ENCODE results near the gene CISTR. TPM values are rescaled to one million over a fixed set of nuclear protein-coding genes. Genes with fewer than 3 reads are reported as not detected.

The CISTR gene
- polyA plus RNA-seq, 2 donors: not detected

- Histone ChIP-seq H3K4me1 (ENCODE audit: control insufficient read depth in 2 of 2, insufficient read depth in 2 of 2, low read length in 1 of 2) (peaks cover 4 to 5% of the 10 kb centered on the region in 2 donors), H3K4me3 (ENCODE audit: low read depth in 1 of 2, low read length in 2 of 2) (no peak overlapping the region), H3K27me3 (ENCODE audit: control insufficient read depth in 1 of 2, insufficient read depth in 2 of 2, low read length in 2 of 2) (peaks cover 0 to 2% of the 10 kb centered on the region in 2 donors), H3K36me3 (ENCODE audit: control insufficient read depth in 2 of 2, insufficient read depth in 2 of 2, low read length in 1 of 2) (no peaks in the 10 kb centered on the region), H3K27ac (ENCODE audit: low read depth in 2 of 2, low read length in 1 of 2) (no peak overlapping the region), H3K9me3 (ENCODE audit: control insufficient read depth in 2 of 2, insufficient read depth in 1 of 2, low read depth in 1 of 2, low read length in 1 of 2) (no peaks in the 10 kb centered on the region)
- WGBS, 2 donors: 9 to 12% methylated on average over 29 to 32 of the region's 32 CpGs
Measured at GRCh38 chr12:53738406-53739213, 13.2 kb downstream of the CISTR start.

DNA sequence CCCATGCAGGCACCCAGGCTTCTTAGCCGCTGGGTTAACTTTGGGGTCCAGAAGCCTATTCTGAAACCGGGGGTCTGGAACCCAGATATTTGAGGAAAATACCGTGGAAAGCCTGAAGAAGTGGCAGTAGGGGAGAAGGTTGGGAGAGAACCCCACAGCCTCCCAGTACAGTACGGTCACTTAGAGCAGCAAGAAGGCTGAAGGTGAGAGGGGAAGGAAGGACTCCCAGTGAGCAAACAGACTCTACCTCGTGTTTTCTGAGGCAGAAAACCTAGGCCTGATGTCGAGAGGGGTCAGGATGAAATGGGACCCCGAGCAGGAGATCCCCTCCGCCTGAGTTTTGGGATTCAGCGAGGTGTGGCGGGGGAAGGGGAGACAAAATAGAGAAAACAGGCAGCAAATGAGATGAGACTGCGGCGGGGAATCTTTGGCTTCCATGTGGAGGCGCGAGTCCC, 13.8 kb downstream of the CISTR start:
- Histone ChIP-seq H3K27me3 (ENCODE audit: control insufficient read depth in 1 of 2, insufficient read depth in 2 of 2, low read length in 2 of 2) (peaks cover 0 to 2% of the 10 kb centered on the region in 2 donors), H3K36me3 (ENCODE audit: control insufficient read depth in 2 of 2, insufficient read depth in 2 of 2, low read length in 1 of 2) (no peaks in the 10 kb centered on the region), H3K9me3 (ENCODE audit: control insufficient read depth in 2 of 2, insufficient read depth in 1 of 2, low read depth in 1 of 2, low read length in 1 of 2) (no peaks in the 10 kb centered on the region), H3K4me3 (ENCODE audit: low read depth in 1 of 2, low read length in 2 of 2) (no peak overlapping the region), H3K27ac (ENCODE audit: low read depth in 2 of 2, low read length in 1 of 2) (no peak overlapping the region), H3K4me1 (ENCODE audit: control insufficient read depth in 2 of 2, insufficient read depth in 2 of 2, low read length in 1 of 2) (peaks cover 3 to 4% of the 10 kb centered on the region in 2 donors)
- WGBS, 2 donors: 58 to 64% methylated on average over 14 of the region's 14 CpGs

GRCh38 chr12:53737093-53737808, 14.5 kb downstream of the CISTR start:
- peaks cover 3 to 4% of the 10 kb centered on the region in 2 donors for H3K4me1 ChIP-seq (ENCODE audit: control insufficient read depth in 2 of 2, insufficient read depth in 2 of 2, low read length in 1 of 2)
- no peak overlapping the region for H3K4me3 ChIP-seq (ENCODE audit: low read depth in 1 of 2, low read length in 2 of 2)
- no peaks in the 10 kb centered on the region for H3K36me3 ChIP-seq (ENCODE audit: control insufficient read depth in 2 of 2, insufficient read depth in 2 of 2, low read length in 1 of 2)
- 84% methylated on average over 14 of the region's 14 CpGs for WGBS, 2 donors
- no peak overlapping the region for H3K27ac ChIP-seq (ENCODE audit: low read depth in 2 of 2, low read length in 1 of 2)
- peaks cover 0 to 2% of the 10 kb centered on the region in 2 donors for H3K27me3 ChIP-seq (ENCODE audit: control insufficient read depth in 1 of 2, insufficient read depth in 2 of 2, low read length in 2 of 2)
- no peaks in the 10 kb centered on the region for H3K9me3 ChIP-seq (ENCODE audit: control insufficient read depth in 2 of 2, insufficient read depth in 1 of 2, low read depth in 1 of 2, low read length in 1 of 2)

- peaks cover 3 to 4% of the 10 kb centered on the region in 2 donors for H3K4me1 ChIP-seq (ENCODE audit: control insufficient read depth in 2 of 2, insufficient read depth in 2 of 2, low read length in 1 of 2)
- peaks cover 0 to 2% of the 10 kb centered on the region in 2 donors for H3K27me3 ChIP-seq (ENCODE audit: control insufficient read depth in 1 of 2, insufficient read depth in 2 of 2, low read length in 2 of 2)
- H3K4me3 ChIP-seq (ENCODE audit: low read depth in 1 of 2, low read length in 2 of 2): no peak overlapping the region
- no peak overlapping the region for H3K27ac ChIP-seq (ENCODE audit: low read depth in 2 of 2, low read length in 1 of 2)
- H3K9me3 ChIP-seq (ENCODE audit: control insufficient read depth in 2 of 2, insufficient read depth in 1 of 2, low read depth in 1 of 2, low read length in 1 of 2): no peaks in the 10 kb centered on the region
- no peaks in the 10 kb centered on the region for H3K36me3 ChIP-seq (ENCODE audit: control insufficient read depth in 2 of 2, insufficient read depth in 2 of 2, low read length in 1 of 2)
- 91% methylated on average over 6 of the region's 6 CpGs for WGBS, 2 donors
Measured at GRCh38 chr12:53736592-53736991, 15.2 kb downstream of the CISTR start.

- WGBS, 2 donors: 48 to 49% methylated on average over 2 of the region's 2 CpGs
- H3K27ac ChIP-seq (ENCODE audit: low read depth in 2 of 2, low read length in 1 of 2): no peak overlapping the region
- no peak overlapping the region for H3K4me3 ChIP-seq (ENCODE audit: low read depth in 1 of 2, low read length in 2 of 2)
- no peaks in the 10 kb centered on the region for H3K27me3 ChIP-seq (ENCODE audit: control insufficient read depth in 1 of 2, insufficient read depth in 2 of 2, low read length in 2 of 2)
- H3K36me3 ChIP-seq (ENCODE audit: control insufficient read depth in 2 of 2, insufficient read depth in 2 of 2, low read length in 1 of 2): no peaks in the 10 kb centered on the region
- no peaks in the 10 kb centered on the region for H3K9me3 ChIP-seq (ENCODE audit: control insufficient read depth in 2 of 2, insufficient read depth in 1 of 2, low read depth in 1 of 2, low read length in 1 of 2)
- H3K4me1 ChIP-seq (ENCODE audit: control insufficient read depth in 2 of 2, insufficient read depth in 2 of 2, low read length in 1 of 2): peaks cover 3 to 4% of the 10 kb centered on the region in 2 donors
Measured at GRCh38 chr12:53735556-53735955, 16.2 kb downstream of the CISTR start.

GRCh38 chr12:53734425-53734824, 17.4 kb downstream of the CISTR start:
- no peaks in the 10 kb centered on the region for H3K36me3 ChIP-seq (ENCODE audit: control insufficient read depth in 2 of 2, insufficient read depth in 2 of 2, low read length in 1 of 2)
- 88 to 89% methylated on average over 9 of the region's 9 CpGs for WGBS, 2 donors
- H3K4me3 ChIP-seq (ENCODE audit: low read depth in 1 of 2, low read length in 2 of 2): no peak overlapping the region
- peaks cover 0 to 4% of the 10 kb centered on the region in 2 donors for H3K4me1 ChIP-seq (ENCODE audit: control insufficient read depth in 2 of 2, insufficient read depth in 2 of 2, low read length in 1 of 2)
- no peaks in the 10 kb centered on the region for H3K9me3 ChIP-seq (ENCODE audit: control insufficient read depth in 2 of 2, insufficient read depth in 1 of 2, low read depth in 1 of 2, low read length in 1 of 2)
- no peak overlapping the region for H3K27ac ChIP-seq (ENCODE audit: low read depth in 2 of 2, low read length in 1 of 2)
- H3K27me3 ChIP-seq (ENCODE audit: control insufficient read depth in 1 of 2, insufficient read depth in 2 of 2, low read length in 2 of 2): no peaks in the 10 kb centered on the region

DNA sequence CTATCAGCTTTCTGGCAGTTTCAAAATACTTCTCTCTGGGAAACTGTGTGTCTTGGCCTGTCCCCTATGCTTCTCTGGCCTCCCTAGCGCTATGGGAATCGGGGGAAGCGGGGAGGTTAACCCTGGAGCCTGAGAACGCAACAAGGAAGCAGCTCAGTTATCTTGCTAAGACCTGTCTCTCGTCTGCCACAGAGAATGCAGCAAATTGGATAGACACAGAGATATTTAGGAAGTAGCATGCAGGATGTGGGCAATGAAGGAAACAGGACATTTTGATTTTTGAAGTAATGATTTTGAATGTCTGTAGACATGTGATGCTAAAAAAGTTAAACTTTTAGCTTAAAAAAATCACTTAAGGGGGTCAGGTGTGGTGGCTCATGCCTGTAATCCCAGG, 18.0 kb downstream of the CISTR start:
- no peak overlapping the region for H3K4me3 ChIP-seq (ENCODE audit: low read depth in 1 of 2, low read length in 2 of 2)
- H3K36me3 ChIP-seq (ENCODE audit: control insufficient read depth in 2 of 2, insufficient read depth in 2 of 2, low read length in 1 of 2): no peaks in the 10 kb centered on the region
- H3K27me3 ChIP-seq (ENCODE audit: control insufficient read depth in 1 of 2, insufficient read depth in 2 of 2, low read length in 2 of 2): no peaks in the 10 kb centered on the region
- WGBS, 2 donors: 52 to 56% methylated on average over 5 of the region's 5 CpGs
- H3K27ac ChIP-seq (ENCODE audit: low read depth in 2 of 2, low read length in 1 of 2): no peak overlapping the region
- peaks cover 0 to 4% of the 10 kb centered on the region in 2 donors for H3K4me1 ChIP-seq (ENCODE audit: control insufficient read depth in 2 of 2, insufficient read depth in 2 of 2, low read length in 1 of 2)
- H3K9me3 ChIP-seq (ENCODE audit: control insufficient read depth in 2 of 2, insufficient read depth in 1 of 2, low read depth in 1 of 2, low read length in 1 of 2): no peaks in the 10 kb centered on the region

- H3K4me1 ChIP-seq (ENCODE audit: control insufficient read depth in 2 of 2, insufficient read depth in 2 of 2, low read length in 1 of 2): peaks cover 0 to under 1% of the 10 kb centered on the region in 2 donors
- H3K9me3 ChIP-seq (ENCODE audit: control insufficient read depth in 2 of 2, insufficient read depth in 1 of 2, low read depth in 1 of 2, low read length in 1 of 2): no peaks in the 10 kb centered on the region
- no peak overlapping the region for H3K27ac ChIP-seq (ENCODE audit: low read depth in 2 of 2, low read length in 1 of 2)
- no peaks in the 10 kb centered on the region for H3K27me3 ChIP-seq (ENCODE audit: control insufficient read depth in 1 of 2, insufficient read depth in 2 of 2, low read length in 2 of 2)
- 93 to 100% methylated on average over 2 of the region's 2 CpGs for WGBS, 2 donors
- no peaks in the 10 kb centered on the region for H3K36me3 ChIP-seq (ENCODE audit: control insufficient read depth in 2 of 2, insufficient read depth in 2 of 2, low read length in 1 of 2)
- no peak overlapping the region for H3K4me3 ChIP-seq (ENCODE audit: low read depth in 1 of 2, low read length in 2 of 2)
Measured at GRCh38 chr12:53733051-53733806, 18.6 kb downstream of the CISTR start.

- H3K36me3 ChIP-seq (ENCODE audit: control insufficient read depth in 2 of 2, insufficient read depth in 2 of 2, low read length in 1 of 2): peaks cover 1 to 3% of the 10 kb centered on the region in 2 donors
- H3K9me3 ChIP-seq (ENCODE audit: control insufficient read depth in 2 of 2, insufficient read depth in 1 of 2, low read depth in 1 of 2, low read length in 1 of 2): no peaks in the 10 kb centered on the region
- H3K4me1 ChIP-seq (ENCODE audit: control insufficient read depth in 2 of 2, insufficient read depth in 2 of 2, low read length in 1 of 2): peaks cover 4 to 14% of the 10 kb centered on the region in 2 donors
- no peak overlapping the region for H3K27ac ChIP-seq (ENCODE audit: low read depth in 2 of 2, low read length in 1 of 2)
- H3K27me3 ChIP-seq (ENCODE audit: control insufficient read depth in 1 of 2, insufficient read depth in 2 of 2, low read length in 2 of 2): no peaks in the 10 kb centered on the region
- no peak overlapping the region for H3K4me3 ChIP-seq (ENCODE audit: low read depth in 1 of 2, low read length in 2 of 2)
Measured at GRCh38 chr12:53729644-53730043, 22.1 kb downstream of the CISTR start.
